ENCODE data around the gene MROH9.
A peak's percentile ranks its signal among the peaks of the same experiment; 100 is the strongest.

Gene MROH9

DNA sequence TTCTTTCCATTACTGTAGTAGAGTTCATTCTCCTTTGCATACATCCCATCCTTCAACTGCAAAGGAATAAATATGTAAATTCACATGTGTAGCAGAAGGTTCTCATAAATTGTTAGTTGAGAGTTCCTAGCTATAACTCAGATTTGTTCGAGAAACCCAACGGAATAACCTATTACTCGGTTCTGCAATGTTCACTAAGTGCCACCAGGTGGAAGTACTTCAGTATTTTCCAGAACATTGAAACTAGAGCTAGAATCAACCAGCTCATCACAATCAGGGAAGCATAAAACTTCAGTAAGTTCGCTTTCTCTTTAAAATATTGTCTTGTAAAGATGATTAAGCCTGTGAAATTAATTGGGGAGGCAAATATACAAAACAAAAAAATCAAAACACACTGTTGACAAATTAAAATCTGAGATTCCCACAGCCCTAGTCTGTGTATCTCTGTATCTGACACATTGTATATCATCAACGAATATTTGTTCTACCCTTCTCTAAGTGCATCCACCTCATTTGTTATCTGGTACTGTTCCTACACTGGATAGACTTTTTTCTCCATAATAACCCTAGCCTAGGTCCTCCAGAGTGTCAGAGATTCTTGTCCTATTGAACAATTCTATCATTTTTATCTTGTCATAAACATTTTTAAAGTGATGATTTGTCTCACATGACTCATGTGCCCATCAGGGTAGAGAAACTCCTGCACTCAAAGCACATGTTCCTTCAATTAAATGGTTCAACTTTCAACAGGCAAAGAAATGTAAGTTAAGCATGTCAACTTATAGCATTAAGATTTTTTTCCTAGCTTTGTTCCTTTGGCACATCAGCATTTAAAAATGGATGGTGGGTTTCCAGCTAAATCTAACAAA lies 31.9 kb downstream of the MROH9 start:
- peak in 1 of 5 experiments; percentile 9 for DNase-seq

DNA sequence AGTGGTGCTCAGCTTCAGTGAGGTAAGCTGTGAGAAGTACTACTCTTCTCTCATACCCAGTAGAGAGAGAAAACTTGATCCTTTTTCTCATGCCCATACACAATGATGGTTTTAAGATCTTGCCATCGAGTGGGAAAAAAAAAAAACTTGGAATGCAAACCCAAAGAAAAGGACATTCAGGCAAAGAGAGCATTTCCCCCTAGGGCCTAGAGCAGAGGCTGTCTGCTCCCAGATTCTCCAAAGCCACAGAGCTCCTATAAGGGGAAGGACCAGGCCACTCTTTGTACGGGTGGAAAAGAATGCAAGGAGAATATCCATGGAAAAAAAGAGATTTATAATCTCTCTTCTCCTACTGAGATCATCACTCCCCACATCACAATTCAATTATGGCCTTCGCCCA lies 34.9 kb downstream of the MROH9 start:
- no peak for DNase-seq

GRCh38 chr1:170978371-170978910 lies 43.1 kb downstream of the MROH9 start:
- no peak for DNase-seq

GRCh38 chr1:170985406-170985805 lies 50.1 kb downstream of the MROH9 start:
- DNase-seq: no peak

DNA sequence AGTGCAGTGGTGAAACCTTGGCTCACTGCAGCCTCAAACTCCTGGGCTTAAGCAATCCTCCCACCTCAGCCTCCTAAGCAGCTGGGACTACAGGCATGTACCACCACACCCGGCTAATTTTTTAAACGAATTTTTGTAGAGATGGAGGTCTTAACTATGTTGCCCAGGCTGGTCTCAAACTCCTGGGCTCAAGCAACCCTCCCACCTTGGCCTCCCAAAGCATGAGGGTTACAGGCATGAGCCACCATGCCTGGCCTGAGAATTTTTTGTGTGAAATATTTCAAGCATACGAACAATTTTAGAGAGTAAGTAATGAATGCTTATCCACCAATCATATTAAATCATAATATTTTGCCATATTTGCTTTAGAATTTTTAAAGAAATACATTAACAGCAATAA lies 51.6 kb downstream of the MROH9 start:
- DNase-seq: no peak

- no peak for DNase-seq
Observed at GRCh38 chr1:170987424-170987823, 52.1 kb downstream of the MROH9 start.

- DNase-seq: no peak
Observed at GRCh38 chr1:170993151-170993550, 57.8 kb downstream of the MROH9 start.

DNA sequence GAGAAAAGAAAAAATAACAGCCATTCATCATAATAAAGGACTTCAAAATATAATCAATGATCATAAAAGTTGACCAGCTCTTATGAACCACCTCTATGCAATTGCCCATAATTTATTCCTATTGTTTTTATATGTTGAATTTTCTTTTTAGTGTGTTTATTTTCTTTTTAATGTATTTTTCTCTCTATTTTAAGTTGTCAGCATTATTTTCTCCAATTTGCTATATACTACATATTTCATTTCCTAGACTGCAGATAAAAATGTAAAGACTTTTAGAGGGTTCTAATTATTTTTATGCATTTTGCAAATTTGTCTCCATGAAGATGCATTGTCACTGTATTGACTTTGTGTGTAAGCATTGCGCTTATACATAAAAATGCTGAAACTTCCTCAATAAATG lies 58.4 kb downstream of the MROH9 start:
- DNase-seq: no peak

GRCh38 chr1:171014880-171015279 lies 79.5 kb downstream of the MROH9 start:
- DNase-seq: no peak

- no peak for DNase-seq
Observed at GRCh38 chr1:171017426-171017825, 82.1 kb downstream of the MROH9 start.

GRCh38 chr1:171019971-171020370 lies 84.6 kb downstream of the MROH9 start:
- DNase-seq: no peak

- DNase-seq: no peak
Observed at GRCh38 chr1:171032822-171033702, 97.7 kb downstream of the MROH9 start.

DNA sequence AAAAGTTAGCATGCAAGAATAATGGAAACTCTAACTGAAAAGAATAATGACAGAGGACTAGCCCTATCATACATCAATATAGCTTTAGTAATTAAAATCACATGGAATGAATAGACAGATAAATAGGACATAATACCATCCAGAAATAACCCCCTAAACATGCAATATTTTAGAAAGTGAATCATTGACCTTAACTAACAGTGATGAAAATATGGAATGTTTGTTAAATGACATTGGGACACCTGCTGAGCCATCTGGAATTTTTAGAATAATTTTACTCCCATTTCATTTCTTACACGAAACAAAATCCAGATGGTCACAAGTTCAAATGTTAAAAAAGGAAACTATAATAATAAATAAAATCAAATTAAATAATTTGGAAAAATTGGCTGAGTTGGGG lies 102.3 kb downstream of the MROH9 start:
- no peak for DNase-seq

GRCh38 chr1:171038284-171038683 lies 103.0 kb downstream of the MROH9 start:
- DNase-seq: no peak

DNA sequence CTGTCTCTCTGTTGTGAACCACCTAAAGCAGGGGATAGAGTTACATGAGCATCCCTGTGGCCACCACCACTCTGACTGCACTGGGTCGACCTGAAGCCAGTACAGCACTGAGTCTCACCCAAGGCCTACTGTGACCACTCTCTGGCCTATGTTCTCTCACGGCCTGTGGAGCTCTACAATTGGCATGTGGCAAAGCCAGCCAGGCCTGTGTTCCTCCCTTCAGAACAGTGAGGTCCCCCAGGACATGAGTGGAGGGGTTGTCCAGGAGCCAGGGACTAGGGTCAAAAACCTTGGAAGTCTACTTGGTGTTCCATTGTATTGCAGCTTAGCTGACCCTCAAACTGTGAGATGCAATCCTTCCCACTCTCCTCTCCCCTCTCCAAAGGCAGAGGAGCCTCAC lies 112.7 kb downstream of the MROH9 start:
- no peak for DNase-seq

DNA sequence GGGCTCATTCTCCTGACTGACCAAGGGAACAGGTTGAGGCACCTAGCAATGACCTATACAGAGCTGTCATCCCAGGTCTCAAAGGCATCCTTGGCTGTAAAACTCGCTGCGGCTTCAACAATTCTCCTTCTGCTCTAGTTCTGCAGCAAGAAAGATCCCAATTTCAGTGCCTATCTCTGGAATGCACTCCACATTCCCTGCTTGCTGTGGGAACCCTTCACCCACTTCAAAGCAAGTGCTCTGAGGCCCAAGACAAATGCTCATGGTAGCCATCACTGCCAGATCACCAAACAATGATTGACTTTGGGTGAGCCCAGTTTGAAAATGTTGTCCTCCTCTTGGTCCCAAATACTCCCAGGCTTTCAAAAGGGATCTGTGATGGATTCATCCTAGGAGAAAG lies 117.6 kb downstream of the MROH9 start:
- DNase-seq: no peak

- DNase-seq: no peak
Observed at GRCh38 chr1:171055966-171056643, 120.8 kb downstream of the MROH9 start.

DNA sequence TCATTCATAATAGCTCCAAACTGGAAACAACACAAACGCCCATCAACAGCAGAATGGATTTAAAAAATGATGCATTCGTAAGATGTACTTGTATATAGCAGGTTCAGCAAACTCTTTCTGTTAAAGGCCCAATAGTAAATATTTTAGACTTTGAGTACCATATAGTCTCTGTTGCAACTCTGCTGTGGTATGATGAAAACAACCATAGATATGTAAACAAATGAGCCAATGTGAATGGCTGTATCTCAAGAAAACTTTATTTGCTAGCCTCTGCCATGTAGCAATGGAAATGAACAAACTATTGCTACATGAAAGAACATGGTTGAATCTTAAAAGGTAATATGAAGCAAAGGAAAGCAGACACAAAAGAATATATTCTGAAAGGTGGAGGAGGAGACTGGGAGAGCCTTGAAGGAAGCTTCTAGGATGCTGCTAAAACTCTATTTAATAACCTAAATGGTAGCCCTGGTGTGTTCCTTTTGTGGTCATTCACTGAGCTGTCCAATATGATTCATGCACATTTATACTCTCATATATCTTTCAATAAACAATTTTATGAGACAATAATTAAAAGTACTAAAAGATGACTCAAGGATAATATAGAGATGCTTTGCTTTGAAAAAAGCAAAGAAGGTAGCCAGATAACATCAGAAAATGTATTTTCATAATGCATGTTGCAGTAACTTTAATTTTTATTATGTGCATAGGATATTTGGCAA lies 126.2 kb downstream of the MROH9 start:
- no peak for DNase-seq

DNA sequence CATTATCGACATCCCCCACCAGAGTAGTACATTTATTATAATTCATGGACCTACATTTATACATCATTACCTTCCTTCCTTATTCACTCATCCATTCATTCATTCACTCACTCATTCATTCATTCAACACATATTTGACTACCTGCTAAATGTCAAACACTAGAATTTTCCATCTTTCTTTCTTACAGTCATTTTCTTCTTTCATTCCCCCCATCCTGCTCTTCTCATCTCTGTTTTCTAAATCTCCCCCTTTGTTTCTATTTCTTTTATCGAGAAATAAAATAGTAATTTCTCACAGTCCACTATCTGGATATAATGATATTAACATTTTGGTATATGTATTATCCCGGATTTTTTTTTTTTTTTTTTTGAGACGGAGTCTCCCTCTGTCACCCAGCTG lies 127.6 kb downstream of the MROH9 start:
- no peak for DNase-seq

DNA sequence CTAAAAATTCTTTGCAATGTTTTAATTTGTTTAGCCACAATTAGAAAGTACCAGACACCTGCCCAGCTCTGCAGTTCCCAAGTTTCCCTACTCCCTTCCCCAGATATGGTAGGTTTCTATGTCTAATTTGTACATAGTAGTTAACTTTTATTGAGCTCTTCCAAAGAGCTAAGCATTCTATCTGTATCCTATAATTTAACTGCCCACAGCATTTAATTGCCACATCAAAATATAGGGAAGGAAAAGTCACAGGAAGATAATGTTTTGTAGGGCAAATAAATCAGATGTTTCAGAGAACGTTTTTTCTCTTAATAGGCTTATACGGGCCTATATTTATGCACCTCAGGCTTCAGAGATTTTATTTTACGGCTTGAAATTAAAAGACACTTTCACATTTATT lies 139.7 kb downstream of the MROH9 start:
- no peak for DNase-seq

DNA sequence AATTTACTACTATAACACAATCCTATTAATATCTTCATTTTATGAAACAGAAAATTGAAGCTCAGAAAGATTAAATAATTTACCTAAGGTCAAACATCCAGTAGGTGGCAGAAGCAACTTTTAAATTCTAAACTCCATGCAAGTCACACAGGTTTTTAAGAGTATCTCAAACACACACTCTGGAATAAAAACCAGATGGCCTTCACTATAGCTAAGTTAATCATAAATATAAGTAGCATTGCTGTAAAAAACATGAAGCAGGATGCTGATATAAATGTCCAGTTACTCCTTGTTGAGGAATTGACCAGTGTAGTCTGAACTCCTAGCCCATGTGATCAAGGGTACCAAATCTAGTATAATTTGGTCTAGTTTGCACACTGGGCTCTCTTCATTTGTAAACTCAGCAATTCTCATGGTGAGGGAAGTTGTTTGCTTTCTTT lies 146.0 kb downstream of the MROH9 start:
- no peak for DNase-seq

GRCh38 chr1:171081763-171082201 lies 146.4 kb downstream of the MROH9 start:
- DNase-seq: no peak
